Stomach (tissue), 9 donors: Measurements from ENCODE around the gene MAGI1. TPM values are rescaled to one million over a fixed set of nuclear protein-coding genes. Genes with fewer than 3 reads are reported as not detected.

Experiments used
- DNase-seq, 2 donors: peaks; one replicate each; pipeline versions ENCODE4 v3.0.0 to v3.0.0-alpha.2; 2013 to 2019
- H3K27ac ChIP-seq, 5 donors: fragments of 200-600 bp in 4 of 5; sonication (generic) in 4 of 5; one replicate each; pipeline ENCODE4 v1.5.1; 2013 to 2019; ENCODE audit warnings: mild to moderate bottlenecking in 1 of 5, moderate library complexity in 1 of 5
- H3K27me3 ChIP-seq, 3 donors: fragments of 200-600 bp; sonication (generic); one replicate each; pipeline ENCODE4 v1.5.1; 2017 to 2019; ENCODE audit warnings: mixed run types in 1 of 3
- H3K36me3 ChIP-seq, 4 donors: fragments of 200-600 bp; sonication (generic); 1 replicate in 3 of 4; 2 replicates in 1 of 4; pipeline ENCODE4 v1.5.1; 2016 to 2019
- H3K4me1 ChIP-seq, 4 donors: fragments of 200-600 bp; sonication (generic); one replicate each; pipeline ENCODE4 v1.5.1; 2016 to 2019
- H3K4me3 ChIP-seq, 4 donors: fragments of 200-600 bp; sonication (generic) in 3 of 4; one replicate each; pipeline ENCODE4 v1.5.1; 2016 to 2019; ENCODE audit warnings: mild to moderate bottlenecking in 1 of 4
- H3K9me3 ChIP-seq, 4 donors: fragments of 200-600 bp; sonication (generic); one replicate each; pipeline ENCODE4 v1.5.1; 2016 to 2019
- EP300 ChIP-seq: sonication (generic); formaldehyde crosslinking; IDR thresholded peaks from one replicate; pipeline ENCODE4 v1.6.1; 2017; ENCODE audit warnings: antibody characterized with exemption
- POLR2A ChIP-seq, 4 donors: fragments of 450-650 bp; IDR thresholded peaks; one replicate each; pipeline ENCODE4 v1.6.1; 2016; ENCODE audit warnings: antibody characterized with exemption in 4 of 4, control low read depth in 2 of 4, mild to moderate bottlenecking in 1 of 4, moderate library complexity in 1 of 4
- POLR2AphosphoS5 ChIP-seq, 3 donors: sonication (generic); formaldehyde crosslinking; IDR thresholded peaks; one replicate each; pipeline ENCODE4 v1.6.1; 2016; ENCODE audit warnings: antibody characterized with exemption in 3 of 3
- WGBS, 5 donors: extraction: QIAGEN DNeasy Blood & Tissue Kit in 3 of 5; methylation state at CpG; one replicate each; pipeline versions ENCODE4 v1.1.5 to v1.1.7; 2013 to 2018; 5-methylcytosine and 5-hydroxymethylcytosine counted together
- intact Hi-C: fragments of 100-400 bp; cut with DNase I; formaldehyde crosslinking; loops from one replicate; pipeline ENCODE4 v1.15.1; 2023; ENCODE audit warnings: low total_unique reads
- polyA plus RNA-seq, 3 donors: library from polyadenylated mRNA; stranded (reverse); fragments of 200-250 nt; gene quantifications; one replicate each; pipeline ENCODE4 v1.2.3, GENCODE V29; 2013
- total RNA-seq, 5 donors: library from RNA; depleted of rRNA; stranded (reverse); fragments of >200 nt; gene quantifications; one replicate each; pipeline versions ENCODE4 v1.1.0 to v1.2.3, GENCODE V29; 2014 to 2016
- TF ChIP-seq, protein P1 (sequence below), 7 experiments: fragments of 450-650 bp in 4 of 7; fragments of 200-600 bp in 3 of 7; sonication (generic) in 3 of 7; IDR thresholded peaks; one replicate each; pipeline ENCODE4 v1.5.1; 2016 to 2019; ENCODE audit warnings: antibody characterized with exemption in 7 of 7, control low read depth in 2 of 7, mild to moderate bottlenecking in 1 of 7
- donor health status: healthy with polysubstance abuse.
- donor health status: Bipolar disorder and iron deficiency.
- donor health status: healthy.

Gene MAGI1
- total and polyA plus RNA-seq, 8 donors: 5.7 to 237 (median 84.8) TPM

DNA sequence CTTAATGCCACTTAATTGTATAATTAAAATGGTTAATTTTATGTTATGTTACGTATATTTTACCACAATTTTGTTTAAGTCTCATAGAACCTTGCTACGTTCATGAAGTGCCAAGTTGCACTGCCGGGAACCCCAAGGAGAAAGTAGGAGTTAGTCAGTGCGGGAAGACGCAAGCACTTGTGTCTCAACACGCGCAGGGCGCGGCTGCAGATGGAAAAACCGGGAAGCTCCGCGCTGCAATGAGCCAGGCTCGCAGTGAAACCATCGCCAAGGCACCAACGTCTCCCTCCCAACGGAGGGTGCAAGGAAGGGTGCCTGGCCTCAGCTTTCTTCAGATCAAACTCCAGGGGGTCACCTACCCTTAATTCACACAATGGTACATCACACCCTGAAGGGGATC is 21.6 kb downstream of the MAGI1 start:
- H3K4me1 ChIP-seq: peaks cover 25 to 84% (median 63%) of the 10 kb centered on the region in 4 donors
- H3K9me3 ChIP-seq: no peaks in the 10 kb centered on the region
- DNase-seq: no peak
- peak overlapping the region in 2 of 5 donors; percentile 12 to 56 for H3K27ac ChIP-seq
- WGBS, 5 donors: 83 to 92% (median 87%) methylated on average over 16 of the region's 16 CpGs
- no peak overlapping the region for H3K4me3 ChIP-seq
- no peaks in the 10 kb centered on the region for H3K36me3 ChIP-seq
- no peaks in the 10 kb centered on the region for H3K27me3 ChIP-seq
- intact Hi-C loops: no loop called here
- TF ChIP-seq EP300 (no peak), POLR2AphosphoS5 (IDR thresholded peaks at IDR 0.05) (no peak), POLR2A (IDR thresholded peaks at IDR 0.05) (no peak)
- TF ChIP-seq, protein P1, sequence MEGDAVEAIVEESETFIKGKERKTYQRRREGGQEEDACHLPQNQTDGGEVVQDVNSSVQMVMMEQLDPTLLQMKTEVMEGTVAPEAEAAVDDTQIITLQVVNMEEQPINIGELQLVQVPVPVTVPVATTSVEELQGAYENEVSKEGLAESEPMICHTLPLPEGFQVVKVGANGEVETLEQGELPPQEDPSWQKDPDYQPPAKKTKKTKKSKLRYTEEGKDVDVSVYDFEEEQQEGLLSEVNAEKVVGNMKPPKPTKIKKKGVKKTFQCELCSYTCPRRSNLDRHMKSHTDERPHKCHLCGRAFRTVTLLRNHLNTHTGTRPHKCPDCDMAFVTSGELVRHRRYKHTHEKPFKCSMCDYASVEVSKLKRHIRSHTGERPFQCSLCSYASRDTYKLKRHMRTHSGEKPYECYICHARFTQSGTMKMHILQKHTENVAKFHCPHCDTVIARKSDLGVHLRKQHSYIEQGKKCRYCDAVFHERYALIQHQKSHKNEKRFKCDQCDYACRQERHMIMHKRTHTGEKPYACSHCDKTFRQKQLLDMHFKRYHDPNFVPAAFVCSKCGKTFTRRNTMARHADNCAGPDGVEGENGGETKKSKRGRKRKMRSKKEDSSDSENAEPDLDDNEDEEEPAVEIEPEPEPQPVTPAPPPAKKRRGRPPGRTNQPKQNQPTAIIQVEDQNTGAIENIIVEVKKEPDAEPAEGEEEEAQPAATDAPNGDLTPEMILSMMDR (IDR thresholded peaks at IDR 0.05): no peak

DNA sequence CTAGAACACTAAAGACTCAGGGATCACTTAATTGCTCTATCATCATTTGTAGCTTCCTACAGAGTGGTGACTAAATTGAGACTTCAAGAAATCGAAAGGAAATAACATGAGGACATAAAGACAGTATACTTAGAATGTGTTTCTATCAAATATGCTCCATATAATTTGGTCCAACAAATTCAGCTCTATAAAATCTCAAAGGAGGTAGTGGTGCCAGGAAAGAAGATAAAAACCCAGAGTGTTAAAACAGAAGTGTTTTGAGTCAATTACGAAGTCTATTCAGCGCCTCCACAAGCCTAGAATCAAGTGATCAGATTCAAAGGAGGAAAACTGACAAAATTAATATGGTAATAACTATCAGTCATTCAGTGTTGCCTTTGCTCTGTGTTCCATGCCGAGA is 22.9 kb downstream of the MAGI1 start:
- Histone ChIP-seq H3K36me3 (no peaks in the 10 kb centered on the region), H3K4me1 (peaks cover 30 to 85% (median 65%) of the 10 kb centered on the region in 4 donors), H3K27ac (peak overlapping the region in 1 of 5 donors; percentile 32), H3K27me3 (no peaks in the 10 kb centered on the region), H3K9me3 (no peaks in the 10 kb centered on the region), H3K4me3 (no peak overlapping the region)
- TF ChIP-seq POLR2A (IDR thresholded peaks at IDR 0.05) (no peak), EP300 (no peak), POLR2AphosphoS5 (IDR thresholded peaks at IDR 0.05) (no peak)
- TF ChIP-seq, protein P1 (IDR thresholded peaks at IDR 0.05): no peak
- DNase-seq: no peak
- 80 to 90% (median 83%) methylated on average over 4 of the region's 4 CpGs for WGBS, 5 donors
- intact Hi-C loops: no loop called here

DNA sequence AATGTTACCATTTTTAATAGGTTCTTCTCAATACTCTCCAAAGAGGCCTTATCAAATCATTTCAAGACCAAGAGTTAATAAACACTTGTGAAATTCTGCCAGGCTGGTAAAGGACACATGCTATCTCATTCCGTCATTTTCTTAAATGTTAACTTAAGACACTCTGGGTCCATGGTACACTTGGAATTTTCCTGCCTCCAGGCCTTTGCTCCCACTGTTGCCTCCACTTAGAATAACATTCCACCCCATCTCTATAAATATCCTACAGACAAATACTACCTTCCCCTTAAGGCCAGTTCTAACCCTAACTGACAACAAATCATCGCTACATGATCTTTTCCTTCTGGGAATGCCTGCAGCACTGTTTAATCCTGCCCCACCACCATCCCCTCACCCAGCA is 24.1 kb downstream of the MAGI1 start:
- intact Hi-C loops: no loop called here
- no peak for TF ChIP-seq EP300
- TF ChIP-seq, protein P1 (IDR thresholded peaks at IDR 0.05): no peak
- no peak for TF ChIP-seq POLR2A (IDR thresholded peaks at IDR 0.05)
- 25 to 65% (median 48%) methylated on average over 1 to 2 of the region's 2 CpGs for WGBS, 5 donors
- H3K4me3 ChIP-seq: no peak overlapping the region
- H3K4me1 ChIP-seq: peaks cover 29 to 82% (median 67%) of the 10 kb centered on the region in 4 donors
- H3K36me3 ChIP-seq: no peaks in the 10 kb centered on the region
- peak overlapping the region in 4 of 5 donors; percentile 3 to 38 (median 20) for H3K27ac ChIP-seq
- no peak for DNase-seq
- H3K9me3 ChIP-seq: no peaks in the 10 kb centered on the region
- no peaks in the 10 kb centered on the region for H3K27me3 ChIP-seq

DNA sequence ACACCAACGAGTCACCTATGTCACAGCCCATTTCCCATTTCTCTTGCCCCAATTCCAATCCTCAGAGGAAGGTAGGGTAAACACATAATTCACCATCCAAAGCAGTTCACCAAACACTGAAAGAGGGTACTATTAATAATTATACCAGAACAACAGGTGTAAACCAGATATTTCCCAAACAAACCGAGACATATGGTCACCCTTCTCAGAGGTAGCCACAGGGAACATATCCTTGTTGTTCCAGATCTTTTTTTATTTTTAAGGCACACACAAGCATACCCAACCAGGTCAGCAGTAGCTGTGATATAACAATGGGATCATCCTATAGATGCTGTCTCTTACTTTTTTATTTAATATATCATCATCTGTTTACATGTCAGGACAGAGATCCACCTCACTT is 24.7 kb downstream of the MAGI1 start:
- peak overlapping the region in 1 of 5 donors; percentile 32 for H3K27ac ChIP-seq
- DNase-seq: no peak
- peaks cover 23 to 76% (median 63%) of the 10 kb centered on the region in 4 donors for H3K4me1 ChIP-seq
- H3K4me3 ChIP-seq: no peak overlapping the region
- intact Hi-C loops: no loop called here
- WGBS, 5 donors: 63 to 82% (median 75%) methylated on average over 2 of the region's 2 CpGs
- H3K9me3 ChIP-seq: no peaks in the 10 kb centered on the region
- H3K27me3 ChIP-seq: no peaks in the 10 kb centered on the region
- TF ChIP-seq, protein P1 (IDR thresholded peaks at IDR 0.05): no peak
- TF ChIP-seq POLR2AphosphoS5 (IDR thresholded peaks at IDR 0.05) (no peak), EP300 (no peak), POLR2A (IDR thresholded peaks at IDR 0.05) (no peak)
- no peaks in the 10 kb centered on the region for H3K36me3 ChIP-seq
